SK-N-SH (cell line): Measurements from ENCODE around the gene S1PR1. TPM values are rescaled to one million over a fixed set of nuclear protein-coding genes. Genes with fewer than 3 reads are reported as not detected.

ENCODE experiments used
- CTCF ChIA-PET: fragments of 300-600, 350-600 bp; formaldehyde crosslinking; extraction: SDS; loops from one replicate; lab custom pipeline; 2021; lab: Yijun Ruan, JAX
- POLR2A ChIA-PET: fragments of 350-600 bp; sonication (Branson Sonifier 250); formaldehyde crosslinking; extraction: SDS; loops from one replicate; lab custom pipeline; 2020; ENCODE audit warnings: antibody characterized with exemption, inconsistent platforms; lab: Yijun Ruan, JAX
- DNase-seq: peaks from one replicate; pipeline ENCODE4 v3.0.0; 2012
- H2AFZ ChIP-seq: fragments of 200-600 bp; sonication (generic); 2 replicates; pipeline ENCODE4 v1.8.1; 2016; ENCODE audit warnings: antibody characterized with exemption, mild to moderate bottlenecking, low read depth
- H3F3A ChIP-seq: fragments of 200-600 bp; sonication (generic); replicated peaks from 2 replicates; pipeline ENCODE3; 2016; ENCODE audit warnings: antibody characterized with exemption, mild to moderate bottlenecking; ENCODE audit not compliant: insufficient read depth
- H3K27ac ChIP-seq, 2 experiments: fragments of 200-500 bp in 1 of 2; fragments of 200-600 bp in 1 of 2; sonication (Bioruptor generic) in 1 of 2; sonication (generic), shearing (Covaris generic) in 1 of 2; 2 replicates each; pipeline versions ENCODE4 v1.5.1 to v1.6.1; 2014 to 2016; ENCODE audit warnings: low read depth in 2 of 2, inconsistent platforms in 1 of 2, low read length in 1 of 2, mild to moderate bottlenecking in 1 of 2, mixed read lengths in 1 of 2
- H3K27me3 ChIP-seq: fragments of 200-600 bp; sonication (generic), shearing (Covaris generic); 2 replicates; pipeline ENCODE4 v1.6.1; 2016; ENCODE audit warnings: mixed run types; ENCODE audit not compliant: insufficient read depth
- H3K36me3 ChIP-seq, 2 experiments: fragments of 200-500 bp in 1 of 2; fragments of 200-600 bp in 1 of 2; sonication (Bioruptor generic) in 1 of 2; sonication (generic) in 1 of 2; replicated peaks in 1 of 2; 2 replicates each; pipeline versions ENCODE3 to v1.5.1; 2014 to 2016; ENCODE audit warnings: low read length in 1 of 2, mild to moderate bottlenecking in 1 of 2; ENCODE audit not compliant: insufficient read depth in 2 of 2, control insufficient read depth in 1 of 2
- H3K4me1 ChIP-seq, 2 experiments: fragments of 200-500 bp in 1 of 2; fragments of 200-600 bp in 1 of 2; sonication (Bioruptor generic) in 1 of 2; sonication (generic), shearing (Covaris generic) in 1 of 2; 2 replicates each; pipeline versions ENCODE4 v1.5.1 to v1.6.1; 2014 to 2016; ENCODE audit warnings: low read depth in 1 of 2, low read length in 1 of 2, mixed run types in 1 of 2; ENCODE audit not compliant: insufficient read depth in 2 of 2, control insufficient read depth in 1 of 2
- H3K4me2 ChIP-seq: fragments of 200-600 bp; sonication (generic), shearing (Covaris generic); 2 replicates; pipeline ENCODE4 v1.6.1; 2017; ENCODE audit warnings: mixed run types
- H3K4me3 ChIP-seq, 2 experiments: fragments of 200-500 bp in 1 of 2; fragments of 200-600 bp in 1 of 2; sonication (Bioruptor generic) in 1 of 2; sonication (generic), shearing (Covaris generic) in 1 of 2; 2 replicates each; pipeline versions ENCODE4 v1.5.1 to v1.8.1; 2014 to 2016; ENCODE audit warnings: low read depth in 2 of 2, inconsistent platforms in 1 of 2, low read length in 1 of 2, mild to moderate bottlenecking in 1 of 2, mixed read lengths in 1 of 2, moderate library complexity in 1 of 2
- H3K79me2 ChIP-seq: fragments of 200-600 bp; sonication (generic); 2 replicates; pipeline ENCODE4 v1.8.1; 2017; ENCODE audit warnings: mild to moderate bottlenecking; ENCODE audit not compliant: insufficient read depth
- H3K9ac ChIP-seq: fragments of 200-600 bp; sonication (generic); 2 replicates; pipeline ENCODE4 v1.6.1; 2017; ENCODE audit warnings: mixed run types
- H3K9me2 ChIP-seq: fragments of 200-600 bp; sonication (generic); 2 replicates; pipeline ENCODE4 v1.6.1; 2017; ENCODE audit warnings: mixed run types
- H3K9me3 ChIP-seq: fragments of 200-600 bp; sonication (generic); 2 replicates; pipeline ENCODE4 v1.6.1; 2017; ENCODE audit warnings: mixed run types, mild to moderate bottlenecking, moderate library complexity
- H4K20me1 ChIP-seq: fragments of 200-600 bp; sonication (generic); 2 replicates; pipeline ENCODE4 v1.6.1; 2017; ENCODE audit warnings: mild to moderate bottlenecking, mixed run types; ENCODE audit not compliant: insufficient read depth
- EP300 ChIP-seq, 2 experiments: IDR thresholded peaks; 2 replicates each; pipeline versions ENCODE4 v1.4.0 to v1.6.1; 2012; ENCODE audit warnings: borderline replicate concordance in 1 of 2, low read depth in 1 of 2, low read length in 1 of 2
- EZH2phosphoT487 ChIP-seq: fragments of 200-600 bp; sonication (generic); IDR thresholded peaks from 2 replicates; pipeline ENCODE4 v1.6.1; 2017; ENCODE audit warnings: low read depth, mixed run types, mild to moderate bottlenecking, antibody characterized with exemption, moderate library complexity, borderline replicate concordance
- FOSL2 ChIP-seq: IDR thresholded peaks from 2 replicates; pipeline ENCODE4 v1.4.0; 2012; ENCODE audit warnings: low read depth, mild to moderate bottlenecking, moderate library complexity, borderline replicate concordance
- FOXM1 ChIP-seq: IDR thresholded peaks from 2 replicates; pipeline ENCODE4 v1.4.0; 2012; ENCODE audit warnings: low read depth, mild to moderate bottlenecking
- GATA2 ChIP-seq: sonication (generic); formaldehyde crosslinking; IDR thresholded peaks from 2 replicates; pipeline ENCODE4 v1.5.0; 2020; ENCODE audit warnings: mild to moderate bottlenecking, missing genetic modification reagents
- MEF2A ChIP-seq: IDR thresholded peaks from 2 replicates; pipeline ENCODE4 v1.4.0; 2012; ENCODE audit warnings: low read depth, borderline replicate concordance
- NFIC ChIP-seq: IDR thresholded peaks from 2 replicates; pipeline ENCODE4 v1.4.0; 2012; ENCODE audit warnings: borderline replicate concordance
- REST ChIP-seq: IDR thresholded peaks from 2 replicates; pipeline ENCODE4 v1.6.1; 2012; ENCODE audit warnings: mild to moderate bottlenecking, low read depth, low read length, moderate library complexity
- RFX5 ChIP-seq: IDR thresholded peaks from 2 replicates; pipeline ENCODE4 v1.6.1; 2012; ENCODE audit warnings: mild to moderate bottlenecking, improper control_type of control experiment, low read length
- RXRA ChIP-seq: IDR thresholded peaks from 2 replicates; pipeline ENCODE4 v1.4.0; 2012; ENCODE audit warnings: low read depth, mild to moderate bottlenecking, borderline replicate concordance
- SIN3A ChIP-seq: IDR thresholded peaks from 2 replicates; pipeline ENCODE4 v1.6.1; 2012; ENCODE audit warnings: low read depth, mild to moderate bottlenecking, low read length, moderate library complexity, borderline replicate concordance
- TCF12 ChIP-seq: IDR thresholded peaks from 2 replicates; pipeline ENCODE4 v1.4.0; 2012
- USF2 ChIP-seq: fragments of 150-350 bp; IDR thresholded peaks from 2 replicates; pipeline ENCODE4 v1.6.1; 2017; ENCODE audit warnings: antibody characterized with exemption, low read length, low read depth, borderline replicate concordance
- ZBTB33 ChIP-seq: IDR thresholded peaks from 2 replicates; pipeline ENCODE4 v1.4.0; 2012; ENCODE audit warnings: low read depth, borderline replicate concordance
- WGBS: methylation state at CpG from one replicate; pipeline ENCODE4 v1.1.6; 2017; ENCODE audit warnings: low lambda C conversion rate; 5-methylcytosine and 5-hydroxymethylcytosine counted together
- polyA plus RNA-seq, 3 experiments: library from polyadenylated mRNA; depleted of rRNA; stranded (reverse); fragments of >200 nt; gene quantifications; 2 replicates each; pipeline ENCODE4 v1.2.3, GENCODE V29; 2012
- TF ChIP-seq, protein P1 (sequence below): IDR thresholded peaks from 2 replicates; pipeline ENCODE4 v1.4.0; 2012; ENCODE audit warnings: low read depth, borderline replicate concordance
- TF ChIP-seq, protein P2 (sequence below): IDR thresholded peaks from 2 replicates; pipeline ENCODE4 v1.4.0; 2012; ENCODE audit warnings: low read depth
- TF ChIP-seq, protein P3 (sequence below): fragments of 150-350 bp; IDR thresholded peaks from 2 replicates; pipeline ENCODE4 v1.6.1; 2016; ENCODE audit warnings: mild to moderate bottlenecking, low read depth, low read length

S1PR1 gene
- polyA plus RNA-seq, 1 of the 3 experiments (the other 2 are of a cell fraction) = 5.9 TPM

GRCh38 chr1:101284021-101284420 is 47.2 kb downstream of the S1PR1 start:
- Histone ChIP-seq H3K4me3 (no peak overlapping the region), H3K9me2 (no peaks in the 10 kb centered on the region), H3K9me3 (no peaks in the 10 kb centered on the region)

More at GRCh38 chr1:101284021-101284420, 47.2 kb downstream of the S1PR1 start:
- Histone ChIP-seq H2AFZ (no peak overlapping the region), H3K4me1 (0 out of 4 replicates have a peak, but pooled peaks cover 0 to 3% of the 10 kb centered on the region in 2 experiments), H4K20me1 (no peaks in the 10 kb centered on the region), H3K79me2 (no peaks in the 10 kb centered on the region), H3K4me2 (no peak overlapping the region)
- 90% methylated on average over 14 of the region's 16 CpGs for WGBS
- ChIA-PET POLR2A (no interaction called here), CTCF (interaction anchor here (1.1 kb wide), 1 partner anchor 32 kb away, joined by 3 read pairs; no protein-coding TSS in a partner anchor)
- no peak for TF ChIP-seq FOXM1
- TF ChIP-seq, protein P1, sequence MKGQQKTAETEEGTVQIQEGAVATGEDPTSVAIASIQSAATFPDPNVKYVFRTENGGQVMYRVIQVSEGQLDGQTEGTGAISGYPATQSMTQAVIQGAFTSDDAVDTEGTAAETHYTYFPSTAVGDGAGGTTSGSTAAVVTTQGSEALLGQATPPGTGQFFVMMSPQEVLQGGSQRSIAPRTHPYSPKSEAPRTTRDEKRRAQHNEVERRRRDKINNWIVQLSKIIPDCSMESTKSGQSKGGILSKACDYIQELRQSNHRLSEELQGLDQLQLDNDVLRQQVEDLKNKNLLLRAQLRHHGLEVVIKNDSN = no peak
- TF ChIP-seq, protein P2, sequence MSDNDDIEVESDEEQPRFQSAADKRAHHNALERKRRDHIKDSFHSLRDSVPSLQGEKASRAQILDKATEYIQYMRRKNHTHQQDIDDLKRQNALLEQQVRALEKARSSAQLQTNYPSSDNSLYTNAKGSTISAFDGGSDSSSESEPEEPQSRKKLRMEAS = no peak
- no peak for TF ChIP-seq NFIC
- no peak for TF ChIP-seq TCF12
- no peak for TF ChIP-seq RFX5
- no peak for TF ChIP-seq GATA2 (CRISPR knock-in tag)
- TF ChIP-seq FOSL2 = no peak
- TF ChIP-seq EZH2phosphoT487 = no peak
- TF ChIP-seq RXRA = no peak
- no peak for TF ChIP-seq EP300 (IDR thresholded peaks at IDR 0.05; ENCODE audit: borderline replicate concordance in 1 of 2, low read depth in 1 of 2, low read length in 1 of 2)
- no peak for TF ChIP-seq ZBTB33
- TF ChIP-seq REST = no peak
- TF ChIP-seq, protein P3, sequence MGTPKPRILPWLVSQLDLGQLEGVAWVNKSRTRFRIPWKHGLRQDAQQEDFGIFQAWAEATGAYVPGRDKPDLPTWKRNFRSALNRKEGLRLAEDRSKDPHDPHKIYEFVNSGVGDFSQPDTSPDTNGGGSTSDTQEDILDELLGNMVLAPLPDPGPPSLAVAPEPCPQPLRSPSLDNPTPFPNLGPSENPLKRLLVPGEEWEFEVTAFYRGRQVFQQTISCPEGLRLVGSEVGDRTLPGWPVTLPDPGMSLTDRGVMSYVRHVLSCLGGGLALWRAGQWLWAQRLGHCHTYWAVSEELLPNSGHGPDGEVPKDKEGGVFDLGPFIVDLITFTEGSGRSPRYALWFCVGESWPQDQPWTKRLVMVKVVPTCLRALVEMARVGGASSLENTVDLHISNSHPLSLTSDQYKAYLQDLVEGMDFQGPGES = no peak
- TF ChIP-seq USF2 = no peak
- no peak for TF ChIP-seq SIN3A
- no peak for TF ChIP-seq MEF2A
- TF ChIP-seq, all 33 proteins: peak for 0
- Histone ChIP-seq H3K9ac (no peak overlapping the region), H3K36me3 (no peaks in the 10 kb centered on the region), H3K27me3 (no peaks in the 10 kb centered on the region), H3K27ac (no peak overlapping the region), H3F3A (no peaks in the 10 kb centered on the region)
- no peak for DNase-seq
